Stimulated activated CD8-positive, alpha-beta memory T cell treated with anti-CD3 and anti-CD28 coated beads, Interleukin-2, amount 100 ng/mL, for 1 hour (primary cell): ENCODE results near the gene TOR2A.
"Not testable (repeated sequence)": the region's sequence is repeated elsewhere in the genome, so short reads cannot be mapped to it uniquely, and the experiment has no call there.

ENCODE experiments used
- DNase-seq, 2 donors: peaks; one replicate each; pipeline ENCODE4 v3.0.0-alpha.2; 2020; ENCODE audit warnings: low read depth in 2 of 2

TOR2A gene

DNA sequence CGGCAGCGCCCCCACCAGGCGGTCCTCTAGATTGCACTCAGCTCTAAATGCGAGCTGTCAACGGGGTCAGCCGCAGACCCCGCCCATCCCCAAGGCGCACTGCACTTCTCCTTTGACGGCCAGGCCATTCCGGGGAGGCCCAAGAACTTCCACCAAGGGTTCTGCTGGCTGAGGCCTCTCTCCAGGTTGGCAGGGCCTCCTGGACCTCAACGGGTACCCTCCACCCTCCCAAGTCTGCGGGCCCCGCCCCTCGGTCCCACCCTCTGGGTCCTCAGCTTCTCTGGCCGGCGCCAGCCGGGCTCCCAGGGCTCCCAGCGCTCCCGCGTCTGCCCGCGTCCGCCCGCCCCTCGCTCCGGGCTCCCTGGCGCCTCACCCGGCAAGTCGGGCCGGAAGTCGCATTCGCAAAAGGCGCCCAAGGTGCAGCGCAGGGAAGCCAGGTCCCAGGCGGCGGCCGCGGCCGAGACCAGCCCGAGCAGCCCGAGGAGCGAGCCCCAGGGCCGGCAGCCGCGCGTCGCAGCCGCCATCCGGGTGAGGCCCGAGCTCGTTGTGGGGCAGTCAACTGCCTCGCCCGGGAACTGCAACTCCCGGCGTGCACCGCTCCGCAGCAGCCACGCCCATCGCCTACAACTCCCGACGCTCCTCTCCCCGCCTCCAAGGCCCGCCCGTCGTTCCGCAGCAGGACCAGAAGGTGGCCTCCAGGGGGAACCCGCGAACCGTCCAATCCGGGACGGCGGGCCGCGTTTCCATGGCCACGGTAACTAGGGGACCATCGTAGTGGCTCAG is at the start of gene TOR2A:
TSS of gene TOR2A (minus strand) at position 548 of the 783 bp plus-strand sequence. CDS start at position 524, 24 bp downstream.
- DNase-seq: peak; percentile 97 to 98

DNA sequence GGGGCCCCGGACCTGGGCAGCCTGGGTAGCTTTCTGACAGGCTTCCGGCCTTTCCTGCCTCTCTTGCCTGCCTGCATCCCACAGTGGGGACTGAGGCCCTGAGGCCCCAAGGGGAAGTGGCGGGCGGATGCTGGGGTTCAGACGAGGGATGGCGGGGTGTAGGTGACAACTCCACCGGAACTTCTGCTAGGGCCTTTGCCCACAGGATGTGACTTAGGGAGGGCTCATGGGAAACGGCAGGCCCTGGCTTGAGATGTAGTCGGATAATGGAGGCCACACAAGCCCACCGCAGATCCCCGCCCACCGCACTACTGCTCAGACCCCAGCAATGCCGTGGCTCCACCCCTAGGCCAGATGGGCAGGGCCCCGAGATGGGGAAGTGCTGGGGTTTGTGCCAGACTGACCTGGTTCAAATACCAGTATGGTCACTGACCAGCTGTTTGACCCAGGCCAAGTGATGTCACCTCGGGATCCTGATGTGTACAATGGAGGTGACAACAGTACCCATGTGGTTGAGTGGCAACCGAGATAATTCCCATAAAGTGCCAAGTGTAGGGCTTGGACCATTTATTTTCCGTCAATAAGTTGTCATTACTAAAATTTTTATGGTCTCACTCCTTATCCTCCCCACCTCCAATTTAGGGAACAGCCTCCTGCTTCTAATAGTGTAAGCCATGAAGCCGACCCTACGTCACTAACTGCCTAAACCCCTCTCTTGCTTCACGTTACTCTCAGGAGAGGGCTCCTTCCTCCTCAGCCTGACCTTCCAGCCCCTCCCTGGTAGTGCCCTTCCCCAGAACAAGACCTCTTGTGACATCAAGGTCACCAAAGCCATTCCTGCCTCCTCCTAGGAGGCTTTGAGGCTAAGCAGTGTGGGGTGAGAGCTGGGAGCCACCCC is 48.3 kb upstream of the TOR2A start:
- DNase-seq: peak; percentile 54

DNA sequence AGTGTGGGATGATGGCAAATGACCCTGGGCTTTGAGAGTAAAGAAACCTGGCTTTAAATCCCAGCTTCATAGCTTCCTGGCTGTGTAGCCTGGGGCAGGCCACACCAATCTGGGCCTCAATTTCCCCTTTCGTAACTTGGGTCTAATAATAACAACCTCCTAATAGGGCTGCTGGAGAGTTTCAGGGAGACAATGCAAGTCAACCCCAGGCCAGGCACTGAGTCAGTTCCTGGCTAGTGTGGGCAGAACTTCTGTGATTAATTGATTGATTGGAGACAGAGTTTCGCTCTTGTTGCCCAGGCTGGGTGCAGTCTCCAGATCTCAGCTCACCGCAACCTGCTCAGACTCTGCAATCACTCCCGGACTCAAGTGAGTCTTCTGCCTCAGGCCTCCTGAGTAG is 46.7 kb upstream of the TOR2A start:
- no peak for DNase-seq

DNA sequence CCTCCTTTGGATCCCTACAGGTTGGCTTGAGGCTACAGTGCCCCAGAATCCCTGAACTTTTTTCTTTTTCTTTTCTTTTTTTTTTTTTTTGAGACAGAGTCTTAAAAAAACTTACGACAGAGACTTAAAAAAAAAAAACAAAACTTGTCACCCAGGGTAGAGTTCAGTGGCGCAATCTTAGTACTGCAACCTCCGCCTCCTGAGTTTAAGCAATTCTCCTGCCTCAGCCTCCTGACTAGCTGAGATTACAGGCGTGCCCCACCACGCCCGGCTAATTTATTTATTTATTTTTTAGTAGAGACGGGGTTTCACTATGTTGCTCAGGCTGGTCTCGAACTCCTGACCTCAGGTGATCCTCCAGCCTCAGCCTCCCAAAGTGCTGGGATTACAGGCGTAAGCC is 45.8 kb upstream of the TOR2A start:
- not testable (repeated sequence) for DNase-seq

DNA sequence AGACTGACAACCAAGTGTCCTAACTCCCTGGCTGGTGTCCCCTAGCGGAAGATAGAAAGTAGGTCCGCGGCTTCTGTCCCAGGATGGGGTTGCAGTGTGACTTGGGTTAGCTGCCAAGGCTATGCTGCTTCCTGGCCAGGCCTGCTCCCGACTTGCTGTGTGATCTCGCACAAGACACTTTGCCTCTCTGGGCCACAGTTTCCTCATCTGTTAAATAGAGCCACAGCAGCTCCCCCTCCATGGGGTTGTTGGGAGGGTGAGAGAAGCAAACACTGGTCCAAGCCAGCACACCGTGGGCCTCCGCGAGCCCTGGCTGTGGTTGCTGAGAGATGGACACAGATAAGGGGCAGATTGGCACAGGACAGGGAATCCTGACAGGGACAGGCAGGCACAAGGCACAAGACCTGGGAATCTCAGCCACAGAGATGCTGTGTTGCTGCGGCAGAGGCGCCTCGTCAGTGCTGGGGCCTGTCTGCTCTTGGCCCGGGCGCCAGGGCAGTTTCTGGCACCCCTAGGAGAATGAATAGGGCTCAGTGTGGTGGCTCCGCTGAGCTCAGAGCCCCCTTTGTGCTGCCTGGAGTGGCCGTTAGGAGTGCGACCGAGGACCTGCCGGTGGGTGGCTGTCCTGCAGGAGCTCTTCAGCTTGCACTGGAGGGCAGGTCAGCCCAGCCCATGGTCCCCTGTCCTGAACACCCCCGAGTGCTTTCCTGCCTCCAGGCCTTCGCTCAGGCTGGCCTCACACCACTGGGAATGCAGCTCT is 45.2 kb upstream of the TOR2A start:
- DNase-seq: no peak

DNA sequence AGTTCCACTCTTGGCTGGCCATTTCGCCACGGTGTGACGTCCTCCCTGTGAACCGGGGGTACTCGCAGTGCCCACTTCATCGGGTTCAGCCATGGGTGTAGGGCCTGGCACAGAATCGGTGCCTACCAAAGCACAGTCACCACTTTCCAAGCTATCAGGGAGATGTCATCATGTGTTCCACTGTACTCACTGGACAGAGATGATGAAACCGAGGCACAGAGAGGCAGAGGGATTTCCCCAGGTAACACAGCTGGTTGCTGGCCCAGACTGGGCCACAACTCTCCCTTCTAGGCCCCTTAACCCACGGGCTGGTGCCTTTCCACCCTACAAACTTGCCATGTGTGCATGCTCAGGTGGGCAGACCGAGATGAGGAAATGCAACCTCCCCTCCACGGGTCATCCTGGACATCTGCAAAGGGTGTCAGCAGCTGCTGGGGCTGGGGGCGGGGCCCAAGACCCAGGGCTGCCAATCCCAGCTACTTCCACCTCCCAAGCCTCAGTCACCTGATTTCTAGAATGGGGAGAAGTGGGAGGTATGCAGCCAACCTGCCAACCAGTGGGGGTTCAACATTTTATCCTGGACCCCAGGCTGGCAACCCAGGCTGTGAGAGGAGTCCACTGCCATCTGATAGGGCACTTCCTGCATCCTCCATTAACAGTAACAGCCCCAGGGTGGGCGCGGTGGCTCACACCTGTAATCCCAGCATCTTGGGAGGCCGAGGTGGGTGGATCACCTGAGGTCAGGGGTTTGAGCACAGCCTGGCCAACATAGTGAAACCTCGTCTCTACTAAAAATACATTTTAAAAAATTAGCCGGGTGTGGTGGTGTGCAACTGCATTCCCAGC is 44.3 kb upstream of the TOR2A start:
- DNase-seq: peak in 1 of 2 donors; percentile 33

DNA sequence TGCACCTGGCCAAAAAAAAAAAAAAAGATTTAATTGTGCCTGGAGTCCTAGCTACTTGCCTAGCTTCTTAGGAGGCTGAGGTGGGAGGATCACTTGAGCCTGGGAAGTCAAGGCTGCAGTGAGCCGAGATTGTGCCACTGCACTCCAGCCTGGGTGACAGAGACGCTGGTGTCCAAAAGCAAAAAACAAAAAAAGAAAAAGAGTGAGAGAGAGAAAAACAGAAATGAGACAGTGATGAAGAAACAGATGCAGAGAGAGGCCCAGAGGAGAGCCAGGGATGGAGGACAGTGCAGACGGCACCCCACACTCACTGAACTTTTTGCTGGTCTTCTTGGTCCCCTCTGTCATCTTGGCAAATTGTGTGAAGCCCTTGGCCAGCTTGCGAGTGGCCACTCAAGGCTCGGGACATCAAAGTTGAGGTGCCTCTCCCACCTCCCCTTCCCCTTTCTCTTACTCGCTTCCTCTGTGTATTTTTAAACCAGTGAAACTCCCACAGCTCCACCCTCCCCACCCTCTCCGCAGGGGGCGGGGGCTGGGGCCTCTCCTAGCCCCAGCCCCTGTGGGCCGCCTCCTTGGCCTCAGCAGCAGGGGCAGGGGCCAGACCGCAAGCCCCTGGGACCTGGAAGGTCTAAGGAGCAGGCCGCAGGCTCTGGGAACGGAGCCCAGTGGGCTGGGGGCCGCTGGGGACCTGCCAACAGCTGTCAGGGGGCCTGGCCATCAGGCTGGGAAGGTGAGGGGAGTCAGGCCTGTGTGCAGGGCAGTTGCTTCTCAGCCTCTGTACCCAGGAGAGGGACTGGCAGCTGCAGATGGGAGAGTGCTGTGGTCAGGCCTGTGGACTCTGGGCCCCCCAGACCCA is 43.4 kb upstream of the TOR2A start, which contains the start of gene SH2D3C:
TSS of gene SH2D3C (minus strand) at position 387 of the 856 bp plus-strand sequence. CDS start at position 348, 39 bp downstream.
- DNase-seq: no peak

DNA sequence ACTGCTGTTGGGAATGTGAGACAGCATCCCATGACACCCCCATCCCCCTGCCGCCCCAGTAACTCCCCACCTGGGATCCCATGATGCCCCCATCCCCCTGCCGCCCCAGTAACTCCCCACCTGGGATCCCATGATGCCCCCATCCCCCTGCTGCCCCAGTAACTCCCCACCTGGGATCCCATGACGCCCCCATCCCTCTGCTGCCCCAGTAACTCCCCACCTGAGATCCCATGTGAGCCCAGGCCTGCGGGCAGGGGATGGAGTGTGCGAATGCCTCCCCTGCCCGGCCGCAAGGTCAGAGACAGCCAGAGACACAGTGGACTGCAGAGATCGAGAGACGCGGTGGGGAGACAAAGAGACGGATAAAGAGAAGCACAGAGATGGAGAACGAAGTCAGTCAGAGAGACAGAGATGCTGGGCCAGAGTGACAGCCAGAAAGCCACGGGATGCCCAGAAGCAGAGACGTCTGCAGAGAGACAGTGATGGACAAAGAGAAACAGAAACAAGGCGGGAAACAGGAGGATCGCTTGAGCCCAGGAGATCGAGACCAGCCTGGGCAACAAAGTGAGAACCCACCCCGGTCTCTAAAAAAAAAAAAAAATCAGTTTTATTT is 42.4 kb upstream of the TOR2A start:
- no peak for DNase-seq

DNA sequence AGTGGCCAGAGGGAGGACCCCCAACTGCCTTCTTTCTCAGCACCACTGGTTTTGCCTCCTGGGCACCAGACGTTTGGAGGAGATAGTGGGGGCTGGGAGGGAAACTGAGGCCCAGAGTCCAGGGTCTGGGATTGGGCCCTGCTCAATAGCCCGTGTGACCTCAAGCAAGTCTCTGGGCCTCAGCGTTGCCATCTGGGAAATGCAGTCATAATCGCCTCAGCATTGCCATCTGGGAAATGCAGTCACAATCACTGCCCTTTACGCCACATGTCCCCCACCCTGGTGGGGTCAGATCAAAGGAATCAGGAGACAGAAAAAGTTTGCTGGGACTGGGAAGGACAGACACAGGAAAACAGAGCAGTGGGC is 41.8 kb upstream of the TOR2A start:
- DNase-seq: no peak

DNA sequence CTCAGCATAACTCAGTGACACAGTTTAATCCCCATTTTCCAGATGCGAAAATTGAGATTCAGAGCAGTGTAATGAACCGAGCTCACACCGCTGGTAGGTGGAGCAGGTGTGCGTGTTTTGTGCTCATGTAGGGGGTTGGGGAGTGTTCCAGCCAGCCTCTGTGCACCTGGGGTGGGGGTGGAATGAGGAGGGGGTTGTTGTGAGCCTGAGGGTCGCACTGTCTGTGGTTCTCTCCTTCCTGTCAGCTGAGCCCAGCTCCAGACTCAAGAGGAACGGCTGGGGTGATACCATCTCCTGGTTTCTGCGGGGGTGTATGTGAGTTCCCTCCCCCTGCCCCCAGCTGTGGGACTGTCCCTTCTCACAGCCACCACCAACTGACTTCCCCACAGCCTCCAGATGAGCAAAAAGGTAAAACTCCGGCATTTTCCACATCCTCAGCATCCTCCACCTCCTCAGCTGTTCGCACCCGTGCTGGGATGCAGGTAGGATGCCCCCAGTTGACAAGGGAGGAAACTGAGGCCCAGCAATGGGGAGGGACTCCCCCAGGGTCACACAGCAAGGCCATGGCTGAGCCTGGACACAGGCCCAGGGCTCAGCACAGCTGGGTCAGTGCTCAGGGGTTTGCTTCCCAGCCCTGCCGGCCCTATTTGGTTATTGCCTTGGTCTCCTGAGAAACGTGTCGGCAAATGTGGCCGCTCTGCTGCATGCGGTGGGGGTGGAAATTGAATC is 41.3 kb upstream of the TOR2A start:
- peak; percentile 48 to 64 for DNase-seq

DNA sequence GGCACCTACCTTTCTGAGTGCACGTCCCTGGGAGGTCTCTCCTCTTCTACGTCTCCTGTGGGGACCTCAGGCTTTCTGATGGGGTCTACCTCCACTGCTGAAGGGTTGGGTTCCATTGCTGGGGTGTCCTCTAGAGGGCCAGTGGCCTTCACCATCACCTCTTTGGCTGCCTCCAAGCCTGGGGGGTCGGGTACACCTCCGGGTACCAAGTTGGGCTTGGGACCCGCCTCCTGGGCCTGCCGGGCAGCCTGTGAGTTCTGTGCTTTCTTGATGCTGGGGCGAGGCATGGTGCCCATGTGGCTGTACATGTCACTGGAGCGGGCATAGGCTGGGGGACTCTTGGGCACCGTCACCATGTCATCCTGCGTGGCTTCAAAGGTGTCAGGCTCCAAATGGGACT is 38.9 kb upstream of the TOR2A start:
- DNase-seq: no peak

DNA sequence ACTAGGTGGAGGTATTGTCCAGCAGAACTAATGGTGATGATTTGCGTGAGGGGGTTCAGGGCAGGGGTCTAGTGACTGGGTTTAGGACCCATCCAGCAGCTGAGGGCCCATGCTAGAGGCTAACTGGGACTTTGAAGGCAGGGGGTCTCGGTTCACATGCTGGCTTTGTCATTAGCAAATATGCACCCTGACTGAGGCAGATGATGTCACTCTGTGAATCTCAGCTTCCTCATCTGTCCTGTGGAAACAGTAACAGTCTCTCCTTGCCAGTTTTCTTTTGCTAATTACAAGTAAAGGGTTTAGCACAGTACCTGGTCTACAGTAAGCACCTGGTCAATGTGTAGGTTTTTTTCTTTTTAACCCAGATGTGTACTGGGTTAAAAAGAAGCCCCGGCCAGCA is 38.2 kb upstream of the TOR2A start:
- DNase-seq: no peak

DNA sequence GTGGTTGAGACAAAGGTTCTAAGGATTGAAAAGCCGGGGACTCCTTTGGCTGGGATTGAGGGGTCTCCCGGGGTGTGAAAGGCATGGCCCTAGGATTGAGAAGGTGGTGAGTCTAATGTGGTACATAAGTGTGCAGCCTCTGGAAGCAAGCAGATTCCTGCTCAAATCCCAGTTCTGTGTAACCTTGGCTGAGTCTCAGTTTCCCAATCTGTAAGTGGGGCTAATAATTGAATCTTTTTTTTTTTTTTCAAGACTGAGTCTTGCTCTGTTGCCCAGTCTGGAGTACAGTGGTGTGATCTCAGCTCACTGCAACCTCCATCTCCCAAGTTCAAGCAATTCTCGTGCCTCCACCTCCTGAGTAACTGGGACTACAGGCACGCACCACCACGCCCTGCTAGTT is 37.5 kb upstream of the TOR2A start:
- DNase-seq: no peak

DNA sequence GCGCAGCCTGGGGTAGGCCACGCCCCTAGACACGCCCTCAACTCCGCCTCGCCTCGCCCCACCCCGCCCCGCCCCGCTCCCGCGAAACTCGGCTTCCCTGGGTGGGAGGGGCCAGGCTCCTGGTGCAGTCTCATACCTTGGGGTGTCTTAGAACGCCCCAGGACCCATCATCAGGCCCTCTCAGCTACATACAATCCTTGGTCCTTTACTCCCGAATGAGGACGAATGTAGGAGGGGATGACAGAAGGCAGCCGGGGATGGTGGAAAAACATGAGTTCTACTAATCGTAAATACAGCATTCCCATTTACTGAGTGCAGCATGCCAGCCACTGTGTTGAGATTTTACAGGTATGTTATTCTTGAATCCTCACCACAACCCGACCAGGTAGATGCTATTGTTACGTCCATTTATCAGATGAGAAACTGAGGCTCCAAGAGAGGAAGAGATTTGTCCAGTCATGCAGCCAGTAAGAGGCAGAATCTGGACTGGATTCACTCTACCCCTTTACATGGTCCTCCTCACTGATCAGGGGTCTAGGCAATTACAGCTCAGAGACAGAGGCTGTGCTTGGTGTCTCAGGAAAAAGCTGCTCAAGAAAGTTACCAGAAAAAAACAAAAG is 36.6 kb upstream of the TOR2A start:
- no peak for DNase-seq

DNA sequence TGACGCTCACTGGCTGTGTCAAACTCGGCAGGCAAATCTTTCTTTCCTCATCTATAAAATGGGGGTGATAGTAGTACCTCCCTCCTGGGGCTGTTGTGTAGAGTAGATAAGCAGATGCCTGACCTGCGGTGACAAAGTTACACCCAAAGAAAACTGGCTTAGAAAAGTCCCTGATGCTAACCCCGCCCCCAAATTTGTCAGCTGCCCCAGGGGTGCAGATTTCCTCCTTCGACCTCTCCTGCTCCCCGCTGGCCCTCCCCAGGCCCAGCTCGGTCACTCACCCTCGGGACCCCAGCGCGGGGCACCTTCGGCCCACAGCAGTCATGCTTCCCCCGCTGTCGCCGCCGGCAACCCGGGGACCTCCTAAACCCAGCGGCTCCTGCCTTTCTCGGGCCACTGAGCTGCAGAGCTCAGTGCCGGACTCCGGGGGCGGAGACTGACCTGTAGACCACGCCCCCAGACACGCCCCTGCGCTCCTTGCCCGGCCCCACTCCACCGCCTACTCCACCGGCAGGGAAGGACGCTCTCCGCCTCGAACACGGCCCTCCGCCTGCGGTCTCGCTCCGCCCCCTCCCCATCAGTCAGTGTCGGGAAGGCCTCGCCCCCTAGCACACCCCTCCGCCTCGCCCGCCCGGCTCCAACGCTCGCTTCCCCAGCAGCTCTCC is 35.9 kb upstream of the TOR2A start:
- peak; percentile 87 to 94 for DNase-seq

DNA sequence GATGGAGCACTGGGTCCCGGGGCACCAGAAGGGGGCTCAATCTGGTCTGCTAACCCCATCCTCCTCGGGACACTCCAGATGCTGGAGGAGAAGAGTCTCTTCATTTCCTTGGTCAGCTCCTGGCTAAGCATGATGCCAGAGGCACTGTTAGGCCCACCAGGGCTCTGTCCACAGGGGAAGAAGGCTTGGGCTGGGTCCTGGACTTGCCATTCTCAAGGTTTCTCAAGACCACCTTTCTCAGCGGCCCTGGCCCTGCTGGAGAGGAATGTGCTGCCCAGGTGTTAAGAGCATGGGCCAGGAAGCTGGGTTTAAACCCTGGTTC is 35.5 kb upstream of the TOR2A start:
- no peak for DNase-seq

DNA sequence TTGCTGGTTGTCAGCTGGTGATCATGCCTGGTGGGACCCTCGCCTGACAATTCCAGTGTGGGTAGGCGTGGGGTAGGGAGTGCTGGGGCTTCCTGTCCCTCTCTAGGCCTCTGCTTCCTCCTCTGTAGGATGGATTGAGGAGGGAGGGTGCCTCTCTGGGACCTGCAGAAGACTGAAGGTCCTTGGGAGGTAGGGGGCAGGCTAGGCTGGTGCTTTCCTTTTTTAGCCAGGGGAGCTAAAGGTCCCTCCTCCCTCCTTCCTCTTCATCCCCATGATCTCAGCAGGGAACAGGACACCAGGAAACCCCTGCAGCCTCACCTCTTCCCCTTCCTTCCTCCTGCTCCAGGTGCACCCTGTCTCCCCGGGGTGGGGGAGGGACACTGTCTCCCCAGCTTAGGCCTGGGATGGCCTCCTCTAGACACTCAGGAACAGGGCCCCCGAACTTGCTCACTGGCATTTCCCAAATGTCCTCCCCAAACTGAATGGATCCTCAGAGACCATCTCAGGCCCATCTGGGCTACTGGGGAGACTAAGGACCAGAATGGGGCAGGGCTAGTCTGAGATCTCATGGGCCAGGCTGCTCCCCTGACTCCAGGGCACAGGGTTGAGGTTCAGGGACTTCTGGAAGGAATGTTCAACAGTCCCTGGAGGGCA is 35.0 kb upstream of the TOR2A start:
- DNase-seq: no peak

DNA sequence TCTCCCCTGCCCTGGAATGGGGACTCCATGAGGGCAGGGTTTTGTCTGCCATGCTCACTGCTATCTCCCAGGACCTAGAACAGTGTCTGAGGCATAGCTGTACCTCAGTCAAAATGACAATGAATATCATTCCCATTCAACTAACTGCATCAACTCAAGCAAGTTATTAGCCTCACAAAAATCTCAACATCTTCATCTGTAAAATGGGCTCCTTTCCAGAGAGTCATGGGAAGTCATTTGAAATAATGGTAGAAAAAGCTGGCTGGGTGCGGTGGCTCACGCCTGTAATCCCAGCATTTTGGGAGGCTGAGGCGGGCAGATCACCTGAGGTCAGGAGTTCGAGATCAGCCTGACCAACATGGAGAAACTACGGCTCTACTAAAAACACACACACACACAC is 34.0 kb upstream of the TOR2A start:
- no peak for DNase-seq
